Esophagus mucosa (tissue), 1 donor: ENCODE measurements around the gene SSBP3. TPM values are rescaled to one million over a fixed set of nuclear protein-coding genes. Genes with fewer than 3 reads are reported as not detected.

Source experiments
- ATAC-seq: fragments of 200-7000 bp; cut with Tn5 transposase; one replicate; pipeline ENCODE4 v1.9.1; 2020
- total RNA-seq: library from RNA; stranded (reverse); gene quantifications from one replicate; pipeline ENCODE4 v1.2.4, GENCODE V29; 2023
- donor health status: DM: yes; HTN: yes; CAD: no.

The SSBP3 gene
- total RNA-seq, 1 donor from 2014 or later, result 39.3 TPM

GRCh38 chr1:54263601-54264226 lies 142.5 kb downstream of the SSBP3 start:
- no peak for ATAC-seq

DNA sequence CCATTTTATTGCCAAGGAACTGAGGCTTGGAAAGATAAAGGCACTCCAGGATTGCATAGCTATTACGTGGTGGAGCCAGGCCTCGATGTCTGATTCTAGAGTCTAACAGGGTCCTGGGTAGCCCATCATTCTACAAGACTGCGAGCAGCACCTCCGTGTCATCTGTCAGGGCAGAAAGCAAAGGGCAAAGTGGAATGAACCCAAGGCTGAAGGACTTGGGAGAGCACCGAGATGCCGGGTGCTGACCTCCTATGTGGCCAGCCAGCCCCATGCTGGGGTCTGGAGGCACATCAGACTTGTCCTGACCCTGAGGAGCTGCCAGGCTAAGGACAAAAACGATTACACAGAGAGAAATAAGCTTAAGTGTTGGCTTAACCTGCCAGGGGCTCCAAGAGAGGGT lies 143.9 kb downstream of the SSBP3 start:
- no peak for ATAC-seq

- no peak for ATAC-seq
Observed at GRCh38 chr1:54260810-54261209, 145.4 kb downstream of the SSBP3 start.

GRCh38 chr1:54259546-54260140 lies 146.6 kb downstream of the SSBP3 start:
- ATAC-seq, result no peak

- ATAC-seq, result no peak
Observed at GRCh38 chr1:54257876-54258275, 148.3 kb downstream of the SSBP3 start.

GRCh38 chr1:54257346-54257620 lies 148.9 kb downstream of the SSBP3 start:
- ATAC-seq, result no peak

DNA sequence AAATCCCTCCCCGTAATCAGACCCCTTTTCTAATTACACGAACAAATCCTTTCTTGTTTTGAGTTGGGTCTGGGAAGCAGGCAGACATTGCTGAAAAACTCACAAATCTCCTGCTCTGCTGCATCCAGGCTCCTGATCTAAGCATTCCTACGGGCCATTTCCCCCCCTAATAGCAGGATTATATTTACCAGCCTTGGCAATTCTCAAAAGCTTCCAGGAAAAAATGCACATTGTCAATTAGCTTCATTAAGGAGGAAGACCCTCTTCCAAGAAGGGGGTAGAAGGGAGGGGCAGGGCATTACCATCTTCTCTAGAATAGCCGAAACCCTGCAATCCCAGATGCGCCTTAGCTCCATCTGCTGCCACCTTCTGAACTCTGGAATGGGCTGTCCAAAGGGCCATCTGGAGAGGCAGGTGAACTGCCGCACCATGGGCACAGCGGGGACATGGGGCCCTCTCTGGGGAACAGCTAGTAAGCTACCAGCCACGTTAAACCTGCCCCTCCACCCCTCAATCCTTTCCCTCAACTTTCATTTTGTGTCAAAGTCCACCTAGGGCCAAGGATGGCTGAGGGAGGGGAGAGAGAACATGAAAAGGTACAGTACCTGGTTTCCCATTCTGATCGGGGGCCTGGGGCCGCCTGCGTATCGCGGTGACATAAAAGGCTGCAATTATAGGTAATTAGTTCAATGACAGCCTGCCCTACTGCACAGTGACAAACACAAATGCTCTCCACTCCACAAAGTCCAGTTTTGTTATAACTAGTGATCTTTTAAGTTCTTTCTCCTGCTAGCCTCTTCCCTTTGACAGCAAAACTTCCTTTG lies 149.5 kb downstream of the SSBP3 start:
- ATAC-seq, result no peak

GRCh38 chr1:54255026-54255702 lies 151.0 kb downstream of the SSBP3 start:
- no peak for ATAC-seq

- ATAC-seq, result peak; percentile 22
Observed at GRCh38 chr1:54254055-54254454, 152.1 kb downstream of the SSBP3 start.

DNA sequence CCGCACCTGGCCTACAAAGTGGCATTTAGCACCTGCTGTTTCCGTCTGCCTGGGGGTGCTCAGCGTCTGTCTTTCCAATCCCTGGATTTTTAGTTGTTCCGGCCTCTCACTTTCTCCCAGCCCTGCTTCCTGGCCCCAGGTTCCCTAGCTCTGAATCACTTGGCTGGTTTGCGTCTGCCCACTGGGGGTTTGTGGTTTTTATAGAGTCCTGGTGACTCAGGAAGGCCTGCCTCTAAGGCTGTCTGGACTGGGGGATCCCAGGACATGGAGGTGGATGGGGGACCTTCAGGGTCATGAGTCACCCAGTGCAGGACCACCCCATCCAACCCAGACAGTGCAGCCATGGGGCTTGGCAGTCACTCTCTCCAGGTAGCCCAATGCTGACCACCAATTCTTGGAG lies 152.7 kb downstream of the SSBP3 start:
- ATAC-seq, result no peak

DNA sequence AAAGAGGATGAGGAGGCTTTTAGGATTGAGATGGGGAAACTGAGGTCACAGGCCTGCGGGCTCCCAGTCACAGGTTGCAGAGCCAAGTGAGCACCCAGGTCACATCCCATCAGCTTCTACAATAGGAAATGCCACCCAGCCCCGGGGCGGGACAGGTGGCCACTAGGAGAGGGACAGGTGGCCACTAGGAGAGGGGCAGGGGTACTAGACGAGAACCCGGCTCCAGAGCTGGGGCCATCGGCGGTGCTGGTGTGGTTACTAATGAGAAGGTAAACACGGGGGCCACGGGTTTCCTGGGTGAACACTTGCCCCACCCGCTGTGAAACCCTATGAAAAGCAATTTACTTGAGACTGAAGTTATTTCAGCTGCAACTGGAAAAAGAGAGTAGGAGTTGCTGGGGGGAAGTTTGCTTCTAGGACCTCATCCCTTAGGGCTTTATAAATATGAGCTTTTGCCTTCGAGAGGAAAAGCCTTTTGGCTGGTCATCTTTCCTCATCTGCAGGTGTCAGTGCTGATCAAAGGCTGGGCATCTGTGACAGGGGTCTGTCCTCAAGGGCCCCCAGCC lies 153.7 kb downstream of the SSBP3 start:
- no peak for ATAC-seq

- ATAC-seq, result no peak
Observed at GRCh38 chr1:54250670-54251069, 155.5 kb downstream of the SSBP3 start.

DNA sequence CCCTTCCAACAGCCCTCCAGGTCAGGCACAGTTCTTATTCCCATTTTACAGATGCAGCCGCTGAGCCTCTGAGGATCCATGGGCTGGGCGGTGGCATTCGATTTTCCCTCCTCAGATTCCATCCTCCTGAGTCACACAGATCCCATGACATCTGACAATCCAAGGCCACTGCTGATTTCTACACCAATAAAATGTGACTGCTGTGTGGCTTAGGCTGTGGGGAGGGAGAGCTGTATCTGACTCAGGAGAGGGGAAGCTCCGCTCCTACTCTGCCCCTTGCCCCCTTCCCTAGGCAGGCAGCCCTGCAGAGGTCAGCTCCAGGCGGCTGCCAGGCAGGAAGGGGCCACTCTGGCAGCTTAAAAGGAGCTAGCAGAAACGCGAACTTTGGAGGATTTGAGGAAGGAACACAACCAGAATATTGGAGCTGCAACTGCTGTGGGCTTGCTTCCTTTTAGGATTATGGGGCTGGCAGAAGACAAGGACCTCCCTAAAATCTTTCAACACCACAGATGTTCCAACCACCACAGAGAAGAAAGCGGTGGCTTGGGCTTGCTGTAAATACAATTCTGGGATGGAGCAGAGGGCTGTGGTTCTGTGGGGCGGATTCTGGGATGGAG lies 156.3 kb downstream of the SSBP3 start:
- no peak for ATAC-seq

DNA sequence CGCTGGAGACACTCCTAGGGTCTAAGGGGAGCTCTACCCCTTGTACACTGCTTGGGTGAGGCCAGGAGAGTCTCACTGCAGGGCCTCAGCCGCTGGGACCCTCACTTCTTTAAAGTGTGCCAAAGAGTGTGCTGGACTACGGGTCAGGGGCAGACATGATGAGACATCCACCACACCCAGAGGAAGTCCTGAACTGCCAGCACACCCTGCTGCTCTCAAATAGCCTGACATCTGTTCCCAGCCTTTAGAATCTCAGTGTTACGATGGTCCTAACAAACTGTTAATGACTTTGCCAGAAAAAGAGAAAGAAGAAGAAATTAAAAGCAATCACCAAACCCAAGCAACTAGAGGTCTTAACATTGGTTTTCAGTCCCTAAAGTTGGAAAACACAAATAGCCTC lies 157.2 kb downstream of the SSBP3 start:
- no peak for ATAC-seq

DNA sequence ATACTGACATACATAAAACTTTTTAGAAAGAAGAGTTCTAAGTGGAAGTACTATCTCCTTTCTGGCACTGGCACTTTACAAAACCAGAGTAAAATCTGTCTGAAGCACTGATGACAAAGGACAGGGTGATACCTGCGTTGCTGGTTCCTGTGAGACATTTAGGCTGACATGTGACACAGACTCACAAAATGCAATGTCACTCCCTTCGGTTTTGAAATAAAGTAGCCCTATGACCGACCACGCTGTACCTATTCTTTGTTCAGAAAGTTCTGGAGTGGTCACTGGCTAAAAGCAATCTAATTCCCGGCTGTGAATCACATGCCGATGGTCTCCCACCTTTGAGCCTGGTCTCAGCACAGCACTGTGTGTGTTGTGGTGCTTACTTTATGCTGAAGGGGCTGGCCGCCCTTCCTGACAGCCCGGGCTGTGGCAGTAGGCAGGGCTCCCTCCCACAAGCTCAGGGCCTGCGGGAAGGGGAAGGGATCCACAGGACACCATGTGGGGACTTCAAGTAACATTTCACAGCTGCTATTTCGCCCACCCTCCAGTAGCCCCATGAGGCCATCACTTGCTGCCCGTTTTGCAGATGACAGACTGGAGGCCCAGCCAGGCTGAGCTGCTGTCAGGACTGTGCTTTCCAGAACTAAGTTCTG lies 158.2 kb downstream of the SSBP3 start:
- no peak for ATAC-seq

- no peak for ATAC-seq
Observed at GRCh38 chr1:54246116-54246721, 160.0 kb downstream of the SSBP3 start.

- no peak for ATAC-seq
Observed at GRCh38 chr1:54245501-54245900, 160.7 kb downstream of the SSBP3 start.

GRCh38 chr1:54244655-54245054 lies 161.5 kb downstream of the SSBP3 start:
- ATAC-seq, result no peak

- no peak for ATAC-seq
Observed at GRCh38 chr1:54243022-54243421, 163.2 kb downstream of the SSBP3 start.

DNA sequence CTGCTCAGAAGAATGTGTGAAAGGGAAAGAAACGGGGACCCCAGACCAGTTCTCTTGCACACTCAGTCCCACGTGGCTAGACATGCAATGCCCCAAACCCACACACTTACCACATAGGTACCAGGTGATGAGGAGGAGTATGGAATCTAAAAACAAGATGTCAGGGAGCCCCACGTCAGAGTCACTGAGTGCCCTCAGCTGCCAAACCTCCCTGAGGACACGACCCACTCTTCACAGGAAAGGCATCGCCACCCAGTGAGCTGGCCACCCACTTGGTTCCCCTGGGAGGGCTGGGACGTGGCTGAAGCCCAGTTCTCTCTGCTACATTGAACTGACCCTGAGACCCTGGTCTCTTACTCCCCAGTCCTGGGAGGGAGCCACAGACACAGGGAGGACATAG lies 164.8 kb downstream of the SSBP3 start:
- no peak for ATAC-seq

DNA sequence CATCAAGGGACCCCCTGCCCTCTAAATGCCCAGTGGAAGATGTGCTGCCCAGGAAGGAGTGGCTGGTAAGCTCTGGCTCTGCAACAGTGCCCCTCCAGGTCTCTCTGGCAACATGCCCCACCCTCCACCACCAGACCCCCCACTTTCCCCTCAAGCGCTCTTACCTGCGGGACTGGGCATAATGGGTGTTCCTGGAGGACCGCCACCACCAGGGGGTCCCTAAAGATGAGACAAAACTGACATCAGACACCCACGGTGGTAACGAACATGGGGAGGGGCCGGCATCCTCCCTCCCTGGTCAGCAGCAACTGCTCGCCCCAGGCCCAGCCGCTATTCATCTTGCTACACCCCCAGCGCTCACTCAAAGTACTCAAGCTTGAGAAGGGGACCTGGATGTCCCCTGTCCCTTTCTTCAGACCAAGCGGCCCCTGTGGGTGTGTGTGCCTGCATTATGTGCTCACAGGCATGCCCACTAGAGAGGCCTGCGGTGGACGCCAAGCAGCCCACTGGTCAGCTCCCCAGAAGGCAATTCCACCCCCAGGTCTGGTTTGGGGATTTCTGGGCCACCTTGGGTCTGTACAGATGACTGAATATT lies 165.4 kb downstream of the SSBP3 start:
- ATAC-seq, result no peak
